GM21423 (cell line): ENCODE results near the gene HOMER3.
"Not testable (repeated sequence)": the region's sequence is repeated elsewhere in the genome, so short reads cannot be mapped to it uniquely, and the experiment has no call there.

Experiments used
- ATAC-seq: cut with Tn5 transposase; IDR thresholded peaks from one replicate; pipeline ENCODE4 v1.9.1; 2021; ENCODE audit warnings: mild to moderate bottlenecking, moderate library complexity; ENCODE audit not compliant: unreplicated experiment

HOMER3 gene

DNA sequence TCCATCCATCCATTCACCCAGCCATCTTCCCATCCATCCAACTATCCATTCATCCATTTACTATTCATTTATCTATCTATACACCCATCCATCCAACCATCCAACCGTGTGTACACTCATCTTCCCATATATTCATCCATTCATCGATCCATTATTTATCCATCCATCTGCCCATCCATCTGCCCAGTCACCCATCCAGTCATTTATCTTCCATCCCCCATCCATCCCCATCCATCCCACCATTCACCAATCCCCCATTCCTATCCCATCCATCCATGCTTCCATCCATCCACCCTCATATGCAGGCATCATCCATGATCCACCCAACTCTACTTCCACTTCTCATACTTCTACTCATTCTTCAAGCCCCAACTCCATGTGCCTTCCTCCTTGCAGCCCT is 14.0 kb upstream of the HOMER3 start:
- no peak for ATAC-seq

DNA sequence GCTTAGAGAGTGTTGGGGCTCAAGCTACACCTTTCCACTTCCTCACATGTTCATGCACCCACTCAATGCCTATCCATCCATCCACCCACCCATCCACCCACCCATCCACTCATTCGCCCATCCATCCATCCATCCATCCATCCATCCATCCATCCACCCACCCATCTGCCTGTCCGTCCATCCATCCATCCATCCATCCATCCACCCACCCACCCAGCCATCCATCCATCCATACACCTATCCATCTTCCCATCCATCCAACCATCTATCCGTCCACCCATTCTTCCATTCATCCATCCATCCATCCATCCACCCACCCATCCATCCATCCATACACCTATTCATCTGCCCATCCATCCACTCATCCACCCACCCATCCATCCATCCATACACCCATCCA is 13.1 kb upstream of the HOMER3 start:
- no peak for ATAC-seq

DNA sequence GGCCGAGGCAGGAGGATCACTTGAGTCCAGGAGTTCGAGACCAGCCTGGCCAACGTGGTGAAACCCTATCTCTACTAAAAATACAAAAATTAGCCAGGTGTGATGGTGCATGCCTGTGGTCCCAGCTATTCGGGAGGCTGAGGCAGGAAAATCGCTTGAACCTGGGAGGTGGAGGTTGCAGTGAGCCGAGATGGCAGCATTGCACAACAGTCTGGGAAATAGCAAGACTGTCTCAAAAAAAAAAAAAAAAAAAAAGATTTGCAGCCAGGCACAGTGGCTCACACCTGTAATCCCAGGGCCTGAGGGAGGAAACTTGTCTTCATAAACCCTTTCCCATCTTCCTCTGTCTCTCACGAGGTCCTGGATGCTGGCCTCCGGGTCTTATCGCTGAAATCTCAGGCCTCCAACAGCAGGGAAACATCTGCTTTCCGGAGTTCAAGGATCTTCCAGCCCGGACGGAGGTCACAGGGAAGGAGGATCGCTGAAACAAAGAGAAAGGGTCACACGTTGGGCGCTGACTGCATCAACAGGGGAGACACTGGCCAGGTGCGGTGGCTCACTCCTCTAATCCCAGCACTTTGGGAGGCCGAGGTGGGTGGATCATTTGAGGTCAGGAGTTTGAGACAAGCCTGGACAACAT is 11.5 kb upstream of the HOMER3 start:
- not testable (repeated sequence) for ATAC-seq

DNA sequence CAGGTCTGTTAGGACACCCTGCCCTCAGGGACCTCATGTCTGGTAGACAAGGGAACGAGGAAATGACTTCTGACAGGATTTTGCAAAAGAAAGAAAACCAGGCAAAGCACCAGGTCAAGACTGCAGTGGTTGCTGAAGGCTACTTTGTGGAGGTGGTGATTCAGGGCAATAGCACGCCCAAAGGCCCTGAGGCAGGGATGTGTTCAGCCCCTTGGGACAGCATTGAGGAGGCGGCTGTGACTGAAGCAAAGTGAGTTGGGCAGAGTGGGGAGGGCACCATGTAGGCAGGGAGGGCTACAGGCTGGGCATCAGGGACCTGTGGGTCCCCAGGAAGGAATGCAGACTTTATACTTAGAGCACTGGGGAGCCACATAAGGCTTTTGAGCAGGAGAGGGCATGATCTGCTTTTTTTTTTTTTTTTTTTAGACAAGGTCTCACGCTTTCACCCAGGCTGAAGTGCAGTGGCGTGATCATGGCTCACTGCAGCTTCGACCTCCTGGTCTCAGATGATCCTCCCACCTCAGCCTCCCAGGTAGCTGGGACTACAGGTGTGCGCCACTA is 10.8 kb upstream of the HOMER3 start:
- no peak for ATAC-seq

DNA sequence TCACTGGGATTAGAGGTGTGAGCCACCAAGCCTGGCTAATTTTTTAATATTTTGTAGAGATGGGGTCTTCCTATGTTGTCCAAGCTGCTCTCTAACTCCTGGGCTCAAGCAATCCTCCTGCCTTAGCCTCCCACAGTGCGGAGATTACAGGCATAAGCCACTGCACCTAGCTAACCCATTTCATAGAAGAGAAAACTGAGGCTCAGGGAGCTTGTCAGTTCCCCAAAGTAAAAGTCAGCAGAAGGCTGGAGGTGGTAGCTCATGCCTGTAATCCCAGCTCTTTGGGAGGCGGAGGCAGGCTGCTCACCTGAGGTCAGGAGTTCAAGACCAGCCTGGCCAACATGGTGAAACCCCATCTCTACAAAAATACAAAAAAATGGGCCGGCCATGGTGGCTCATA is 8.8 kb upstream of the HOMER3 start:
- no peak for ATAC-seq

DNA sequence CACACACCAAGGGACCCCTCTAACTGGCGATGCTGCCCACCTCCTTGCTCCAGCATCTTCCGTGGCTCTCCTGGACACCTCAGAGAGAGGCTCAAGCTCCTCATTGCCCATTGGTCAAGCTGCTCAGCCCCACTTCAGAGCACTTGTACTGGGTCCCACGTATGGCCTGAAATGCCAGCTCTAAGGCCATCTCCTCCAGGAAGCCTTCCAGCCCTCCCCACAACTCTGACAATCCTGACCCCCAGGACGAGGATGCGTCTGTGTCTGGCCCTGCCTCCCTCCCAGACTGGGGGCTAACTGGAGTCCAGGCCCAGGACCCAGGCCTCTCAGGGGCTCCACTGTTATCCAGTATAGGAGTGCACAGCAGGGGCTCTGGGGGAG is 7.9 kb upstream of the HOMER3 start:
- no peak for ATAC-seq

DNA sequence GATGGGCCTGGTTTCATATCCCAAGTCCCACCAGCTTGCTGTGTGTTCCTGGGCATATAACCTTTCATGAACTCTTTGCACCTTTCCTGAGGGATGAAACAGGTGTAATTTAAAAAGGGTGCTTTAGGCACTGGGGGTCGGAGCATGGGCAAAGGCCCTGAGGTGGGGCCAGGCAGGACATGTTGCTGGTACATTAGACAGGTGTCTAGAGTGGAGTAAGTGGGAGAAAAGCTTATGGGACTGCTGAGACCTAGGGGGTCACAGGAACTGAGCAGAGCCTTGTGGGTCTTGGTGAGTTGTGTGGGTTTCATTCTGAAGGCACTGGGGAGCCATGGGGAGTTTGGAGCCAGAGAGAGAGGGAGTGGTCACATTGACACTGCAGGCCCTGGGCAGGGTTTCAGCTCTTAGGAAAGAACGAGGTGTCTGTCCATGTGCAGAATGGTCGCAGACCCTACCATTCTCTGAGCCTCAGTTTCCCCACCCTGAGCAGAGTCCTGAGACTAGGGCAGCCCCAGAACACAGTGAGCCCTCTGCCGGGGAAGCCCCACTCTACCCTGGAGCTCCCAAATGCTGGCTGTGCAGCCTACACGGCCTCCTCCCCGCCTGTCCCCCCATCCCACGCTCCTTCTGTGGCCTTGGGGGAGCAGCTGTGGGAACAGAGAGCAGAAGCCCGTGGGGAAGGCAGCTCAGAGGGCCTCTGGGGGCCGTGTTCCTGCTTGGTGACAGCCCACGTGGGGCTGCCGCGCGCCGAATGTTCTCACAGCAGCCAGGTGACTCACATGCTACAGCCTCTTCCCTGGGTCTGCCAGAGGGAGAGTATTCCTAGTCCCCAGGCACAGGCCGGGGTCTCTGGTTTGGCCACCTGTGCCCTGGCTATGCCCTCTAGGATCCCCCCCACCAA is 7.3 kb upstream of the HOMER3 start:
- ATAC-seq: no peak

DNA sequence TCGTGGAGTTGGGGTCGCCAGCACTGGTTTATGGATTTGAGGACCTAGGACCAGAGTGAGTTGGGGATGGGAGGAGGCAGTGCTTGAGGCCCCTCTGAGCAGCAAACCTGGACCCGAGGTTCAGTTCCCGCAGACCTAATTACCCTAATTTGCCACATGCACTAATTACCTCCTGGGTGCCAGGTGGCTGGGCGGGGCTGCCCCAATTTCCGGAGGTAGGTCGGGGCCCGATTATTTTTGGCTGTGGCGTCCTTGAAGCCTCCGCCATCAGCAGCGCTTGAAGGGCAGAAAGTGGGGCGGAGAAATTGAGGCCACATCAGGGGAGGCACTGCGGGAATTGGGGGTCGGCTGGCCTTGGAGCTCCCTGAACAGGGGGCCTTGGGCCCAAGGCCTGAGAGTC is 5.9 kb upstream of the HOMER3 start:
- ATAC-seq: no peak

DNA sequence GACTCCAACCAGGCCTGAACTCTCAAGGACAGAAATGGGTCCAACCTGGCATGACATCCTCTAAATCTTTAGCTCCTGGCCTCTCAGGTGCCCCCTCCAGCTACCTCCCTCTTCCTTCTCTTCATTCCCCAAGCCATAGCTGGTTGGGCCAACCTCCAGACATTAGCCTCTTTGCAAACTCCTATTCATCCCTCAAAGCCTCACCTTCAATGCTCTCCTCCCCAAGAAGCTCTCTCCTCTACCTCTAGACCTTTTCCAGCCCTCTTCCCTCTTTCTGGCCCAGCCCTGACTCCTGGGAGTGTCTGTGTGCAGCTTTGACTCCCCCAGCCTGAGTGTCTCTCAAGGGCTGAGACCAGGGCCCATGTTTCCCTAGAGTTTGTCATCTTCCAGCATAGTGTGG is 5.3 kb upstream of the HOMER3 start:
- ATAC-seq: no peak

DNA sequence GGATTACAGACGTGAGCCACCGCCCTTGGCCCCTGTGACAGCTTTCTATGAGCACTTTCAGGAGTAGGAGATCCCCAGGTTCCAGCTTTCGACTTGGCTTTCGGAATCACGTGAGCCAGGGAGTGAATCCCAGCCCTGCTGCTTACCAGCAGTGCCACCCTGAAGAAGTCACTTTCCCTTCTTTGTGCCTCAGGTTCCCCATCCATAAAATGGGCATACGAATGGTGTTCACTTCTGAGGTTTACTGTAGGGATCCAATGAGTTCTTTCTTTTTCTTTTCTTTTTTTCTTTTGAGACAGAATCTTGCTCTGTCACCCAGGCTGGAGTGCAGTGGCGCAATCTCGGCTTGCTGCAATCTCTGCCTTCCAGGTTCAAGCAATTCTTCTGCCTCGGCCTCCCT is 4.3 kb upstream of the HOMER3 start:
- ATAC-seq: no peak

DNA sequence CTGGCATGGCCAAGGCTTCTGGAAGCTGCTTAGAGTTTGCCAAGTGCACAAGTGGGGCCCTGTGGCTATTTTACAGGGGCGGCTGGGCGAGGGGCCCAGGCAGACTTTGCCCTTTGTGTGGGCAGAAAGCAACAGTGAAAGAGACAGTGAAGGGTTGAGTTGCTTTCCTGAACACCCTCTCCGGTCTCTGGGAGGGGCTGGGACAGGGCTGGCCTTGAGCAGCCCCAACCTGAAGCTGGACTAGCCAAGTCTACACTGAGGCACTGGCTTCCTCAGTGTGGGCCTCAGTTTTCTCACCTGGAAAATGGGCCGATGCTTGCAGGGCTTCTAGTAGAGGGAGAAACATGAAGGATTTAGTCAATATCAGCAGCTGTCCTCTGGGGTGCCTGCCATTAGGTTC is 2.4 kb upstream of the HOMER3 start:
- ATAC-seq: no peak

DNA sequence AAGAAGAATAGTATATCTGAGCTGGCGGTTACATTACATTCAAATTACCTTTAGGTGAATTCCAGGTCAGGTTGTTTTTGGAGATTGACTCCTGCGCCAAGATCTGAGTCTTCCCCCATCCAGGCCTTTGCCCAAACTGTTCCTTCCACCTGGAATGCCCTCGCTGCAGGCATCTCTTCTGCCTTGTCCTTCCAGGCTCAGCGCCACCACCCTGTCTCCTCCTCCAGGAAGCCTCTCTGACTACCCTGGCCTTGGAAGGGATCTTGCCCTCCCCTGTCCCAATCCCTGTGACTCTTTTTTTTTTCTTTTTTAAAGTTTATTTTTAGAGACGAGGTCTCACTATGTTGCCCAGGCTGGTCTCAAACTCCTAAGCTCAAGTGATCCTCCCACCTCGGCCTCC is 1.7 kb upstream of the HOMER3 start:
- no peak for ATAC-seq

DNA sequence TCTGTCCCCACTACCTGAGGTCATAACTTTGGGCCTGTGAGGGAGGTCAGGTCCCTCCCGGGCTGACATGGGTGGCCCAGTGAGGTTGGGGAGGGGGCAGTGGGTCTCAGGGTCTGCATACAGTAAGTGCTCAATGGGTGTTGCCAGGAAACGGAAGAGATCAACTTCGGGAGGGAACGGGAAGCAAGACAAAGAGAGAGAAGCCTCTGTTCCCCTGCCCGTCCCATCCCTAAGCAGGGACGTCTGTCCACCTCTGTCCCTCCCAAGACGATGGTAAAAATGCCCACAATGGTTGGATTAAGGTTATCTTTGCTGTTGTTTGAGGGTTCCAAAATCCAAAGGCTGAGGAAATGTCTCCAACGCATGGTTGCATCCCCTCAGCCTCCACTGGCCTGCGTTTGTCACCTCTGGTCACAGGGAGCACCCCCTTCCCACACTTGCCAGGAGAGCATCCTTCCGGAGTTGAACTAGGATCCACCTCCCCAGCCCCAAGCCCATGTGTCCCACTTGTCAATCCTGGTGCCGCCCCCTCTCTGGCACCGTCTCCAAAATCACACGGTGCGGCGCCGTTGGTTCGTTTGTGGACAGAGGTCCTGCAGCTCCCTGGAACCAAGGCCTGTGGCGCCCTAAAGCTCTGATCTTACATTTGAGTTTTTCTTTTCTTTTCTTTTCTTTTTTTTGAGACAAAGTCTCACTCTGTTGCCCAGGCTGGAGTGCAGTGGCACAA is 774 bp upstream of the HOMER3 start:
- no peak for ATAC-seq

DNA sequence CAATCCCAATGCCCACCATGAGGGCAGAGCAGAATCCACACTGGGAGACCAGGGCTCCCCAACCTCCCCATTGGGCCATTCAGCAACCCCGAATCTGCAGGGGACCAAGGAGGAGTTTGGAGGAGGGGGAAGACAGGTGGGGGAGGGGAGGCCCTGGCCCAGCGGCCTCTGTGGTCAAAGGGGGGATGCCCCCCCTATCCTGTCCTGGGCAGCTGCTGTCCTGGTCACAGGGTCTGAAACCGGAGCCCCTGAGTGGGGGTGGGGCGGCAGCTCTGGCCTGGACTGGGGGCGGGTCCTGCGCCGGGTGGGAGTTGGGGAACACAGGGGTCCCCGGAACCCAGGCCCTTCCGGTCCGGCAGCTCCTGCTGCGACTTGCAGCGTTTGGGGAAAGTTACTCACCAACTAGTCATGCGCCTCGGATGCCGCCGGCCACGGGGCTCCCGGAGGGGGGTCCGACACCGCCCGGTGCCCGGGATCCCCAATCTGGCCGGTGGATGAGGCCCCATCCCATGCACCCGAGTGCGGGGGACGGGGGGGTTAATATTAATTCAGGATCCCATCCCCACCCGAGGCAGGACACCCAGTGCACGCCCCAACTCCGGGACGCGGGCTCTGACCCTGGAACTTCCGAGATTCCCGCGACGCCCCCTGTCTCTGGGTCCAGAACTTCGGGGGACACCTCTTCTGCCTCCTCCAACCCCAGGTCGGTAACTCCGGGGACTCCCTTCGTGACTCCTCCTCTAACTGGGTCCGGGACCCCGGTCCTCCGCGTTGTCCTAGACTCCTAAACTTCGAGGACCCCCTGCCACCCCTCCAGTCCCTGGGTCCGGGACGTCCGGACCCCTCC is 872 bp downstream of the HOMER3 start:
- ATAC-seq: no peak

DNA sequence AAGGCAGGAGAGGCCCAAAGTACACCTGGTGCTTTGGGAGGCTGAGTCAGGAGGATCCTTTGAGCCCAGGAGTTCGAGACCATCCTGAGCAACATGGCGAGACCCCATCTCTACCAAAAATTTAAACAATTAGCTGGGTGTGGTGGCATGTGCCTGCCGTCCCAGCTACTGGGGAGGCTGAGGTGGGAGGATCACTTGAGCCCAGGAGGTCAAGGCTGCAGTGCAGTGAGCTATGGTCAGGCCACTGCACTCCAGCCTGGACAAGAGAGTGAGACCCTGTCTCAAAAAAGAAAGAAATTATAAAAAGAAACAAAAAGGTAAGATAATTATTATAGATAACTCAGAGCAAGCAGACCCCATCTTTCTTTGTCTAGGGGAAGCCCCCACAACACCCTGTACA is 1.9 kb downstream of the HOMER3 start:
- no peak for ATAC-seq

DNA sequence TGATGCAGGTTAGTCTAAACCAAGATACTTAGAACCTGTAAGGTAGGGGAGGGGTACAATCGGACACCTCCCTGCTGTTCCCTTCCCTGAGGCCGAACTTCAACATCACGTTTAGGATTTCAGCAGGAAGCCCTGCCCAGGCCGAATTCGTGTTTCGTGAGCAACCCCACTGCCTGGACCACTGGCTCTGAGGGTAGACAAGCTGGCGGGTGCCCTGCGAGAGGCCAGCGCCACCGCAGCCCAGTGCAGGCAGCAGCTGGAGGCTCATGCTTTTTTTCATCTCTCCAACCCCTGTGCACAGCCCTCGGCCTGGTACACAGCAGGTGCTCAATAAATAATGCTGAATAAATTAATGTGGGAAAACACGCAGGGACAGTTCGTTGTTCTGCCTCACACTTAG is 7.7 kb downstream of the HOMER3 start:
- ATAC-seq: no peak

DNA sequence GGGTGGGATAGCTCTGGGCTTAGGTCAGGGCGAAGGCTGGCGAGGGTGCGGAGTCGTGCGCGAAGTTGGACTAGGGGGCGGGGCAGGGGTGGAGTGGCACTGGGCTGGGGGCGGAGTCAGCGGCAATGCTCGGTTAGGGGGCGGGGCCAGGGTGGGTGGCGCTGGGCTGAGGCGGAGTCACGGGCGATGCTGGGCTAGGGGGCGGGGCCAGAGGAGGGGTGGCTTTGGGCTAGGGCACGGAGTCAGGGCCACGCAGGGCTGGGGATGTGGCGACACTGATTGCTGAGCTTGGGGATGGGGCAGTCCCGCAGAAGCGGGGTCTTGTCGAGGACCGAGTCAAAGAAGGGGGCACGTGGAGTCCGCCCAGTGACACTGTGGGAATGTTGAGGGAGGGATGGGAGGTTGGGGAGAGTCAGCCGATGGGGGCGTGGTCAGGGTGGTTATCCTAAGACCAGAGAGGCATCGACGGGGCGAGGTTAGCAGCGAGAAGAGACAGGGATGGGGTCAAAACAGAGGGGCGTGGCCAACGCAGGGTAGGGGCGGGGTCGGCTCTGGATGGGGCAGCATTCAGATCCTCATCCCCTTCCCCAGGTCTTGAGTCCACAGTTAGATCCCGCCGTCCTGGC is 8.7 kb downstream of the HOMER3 start:
- no peak for ATAC-seq

DNA sequence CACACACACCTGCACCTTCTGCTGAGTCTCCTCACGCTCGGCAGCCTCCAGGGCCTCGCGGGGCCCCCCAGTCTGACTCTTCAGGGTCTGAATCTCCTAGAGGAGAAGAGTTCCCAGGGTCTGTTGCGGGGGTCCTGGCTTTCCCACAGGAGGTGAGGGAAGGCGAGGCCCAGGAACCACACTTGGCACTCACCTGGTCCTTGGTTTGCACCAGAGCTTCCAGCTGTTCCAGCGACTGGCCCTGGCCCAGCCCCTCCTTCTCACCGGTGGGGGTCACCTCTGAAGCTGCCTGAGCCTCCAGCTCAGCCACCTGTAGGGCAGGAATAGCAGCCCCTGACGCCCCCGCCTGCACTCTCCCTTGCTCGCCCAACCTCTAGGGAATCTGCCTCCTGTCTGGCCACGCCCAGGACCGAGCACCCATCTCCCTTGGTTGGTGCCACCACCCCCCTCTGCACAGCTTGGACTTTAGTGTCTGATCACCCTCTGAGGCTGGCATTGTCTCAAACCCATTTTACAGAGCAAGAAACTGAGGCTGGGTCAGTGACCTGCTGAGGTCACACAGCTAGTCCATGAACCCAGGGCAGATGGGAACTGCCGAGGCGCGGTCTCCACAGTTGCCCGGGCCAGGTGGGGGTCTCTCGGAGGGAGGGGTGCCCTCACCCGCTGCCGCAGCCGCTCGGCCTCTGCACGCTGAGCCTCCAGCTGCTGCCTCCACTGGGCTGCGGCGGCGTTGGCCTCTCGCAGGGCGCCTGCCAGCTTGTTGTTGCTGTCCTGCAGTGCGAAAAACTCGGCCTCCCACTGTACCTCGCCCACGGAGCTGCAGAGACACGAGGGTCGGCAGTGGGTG is 9.5 kb downstream of the HOMER3 start:
- no peak for ATAC-seq

DNA sequence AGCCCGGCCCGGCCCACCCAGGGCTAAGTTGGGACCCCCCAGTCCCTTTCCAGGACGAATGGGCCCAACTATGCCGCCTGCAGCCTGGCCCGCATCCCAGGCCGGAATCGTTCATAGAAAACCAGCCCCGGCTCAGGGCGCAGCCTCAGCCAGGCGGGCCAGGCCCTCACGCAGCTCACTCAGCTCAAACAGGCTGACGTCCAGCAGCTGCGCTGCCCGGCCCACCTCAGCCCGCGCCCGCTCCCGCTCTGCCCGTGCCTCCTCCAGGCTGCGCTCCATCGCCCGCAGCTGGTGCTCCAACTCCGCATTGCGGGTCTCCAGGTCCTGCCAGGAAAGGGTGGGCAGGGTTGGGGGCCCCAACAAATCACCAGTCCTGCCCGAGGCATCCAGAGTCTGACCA is 11.7 kb downstream of the HOMER3 start:
- ATAC-seq: no peak
